Neural cell (in vitro differentiated cells): ENCODE data around the gene PLAU. TPM values are rescaled to one million over a fixed set of nuclear protein-coding genes. Genes with fewer than 3 reads are reported as not detected.

ENCODE experiments used
- H2AFZ ChIP-seq: fragments of 200-600, 300-800 bp; sonication (generic), shearing (Covaris generic); 2 replicates; pipeline ENCODE4 v1.6.0; 2014; ENCODE audit warnings: low read depth, mild to moderate bottlenecking, antibody characterized with exemption, low read length, moderate library complexity
- H3F3A ChIP-seq: fragments of 200-600 bp; shearing (Covaris generic); 2 replicates; pipeline ENCODE4 v1.6.1; 2016; ENCODE audit warnings: mild to moderate bottlenecking, moderate library complexity, mixed read lengths, antibody characterized with exemption, low read length; ENCODE audit not compliant: insufficient read depth, poor library complexity, severe bottlenecking
- H3K27ac ChIP-seq: fragments of 200-600, 300-800 bp; sonication (generic), shearing (Covaris generic); 2 replicates; pipeline ENCODE4 v1.5.1; 2014; ENCODE audit warnings: mild to moderate bottlenecking, low read length, moderate library complexity
- H3K27me3 ChIP-seq: fragments of 300-800, 200-600 bp; sonication (generic), shearing (Covaris generic); 2 replicates; pipeline ENCODE4 v1.6.0; 2014; ENCODE audit warnings: mild to moderate bottlenecking, low read depth, low read length, moderate library complexity; ENCODE audit not compliant: insufficient read depth
- H3K36me3 ChIP-seq: fragments of 300-800, 200-600 bp; sonication (generic), shearing (Covaris generic); 2 replicates; pipeline ENCODE4 v1.5.1; 2014; ENCODE audit warnings: mild to moderate bottlenecking, antibody characterized with exemption, low read length, moderate library complexity; ENCODE audit not compliant: insufficient read depth
- H3K4me2 ChIP-seq: fragments of 300-800, 200-600 bp; sonication (generic), shearing (Covaris generic); 2 replicates; pipeline ENCODE4 v1.6.0; 2014; ENCODE audit warnings: mild to moderate bottlenecking, low read length
- H3K4me3 ChIP-seq: fragments of 300-800, 200-600 bp; sonication (generic), shearing (Covaris generic); 2 replicates; pipeline ENCODE4 v1.5.1; 2014; ENCODE audit warnings: mild to moderate bottlenecking, low read length, moderate library complexity
- H3K79me2 ChIP-seq: fragments of 200-600 bp; shearing (Covaris generic); replicated peaks from 2 replicates; pipeline ENCODE4 v1.6.0; 2014; ENCODE audit warnings: mild to moderate bottlenecking, low read length, moderate library complexity; ENCODE audit not compliant: insufficient read depth
- H3K9ac ChIP-seq: fragments of 300-800, 200-600 bp; sonication (generic), shearing (Covaris generic); 2 replicates; pipeline ENCODE4 v1.6.1; 2016; ENCODE audit warnings: mild to moderate bottlenecking, low read length, mixed read lengths
- H3K9me2 ChIP-seq: fragments of 200-600 bp; shearing (Covaris generic); 2 replicates; pipeline ENCODE4 v1.6.1; 2016; ENCODE audit warnings: mild to moderate bottlenecking, low read length, mixed read lengths; ENCODE audit not compliant: insufficient read depth
- H3K9me3 ChIP-seq: fragments of 200-600, 300-800 bp; sonication (generic), shearing (Covaris generic); 2 replicates; pipeline ENCODE4 v1.6.1; 2016; ENCODE audit warnings: mild to moderate bottlenecking, mixed run types, low read length, moderate library complexity, mixed read lengths
- H4K20me1 ChIP-seq: fragments of 200-600 bp; shearing (Covaris generic); 2 replicates; pipeline ENCODE4 v1.6.1; 2016; ENCODE audit warnings: mild to moderate bottlenecking, mixed run types; ENCODE audit not compliant: insufficient read depth
- CTCF ChIP-seq: fragments of 450-650 bp; IDR thresholded peaks from 2 replicates; pipeline ENCODE4 v1.5.1; 2014; ENCODE audit warnings: antibody characterized with exemption, mild to moderate bottlenecking, moderate library complexity; ENCODE audit not compliant: poor library complexity, severe bottlenecking
- EP300 ChIP-seq: fragments of 450-650 bp; conservative IDR thresholded peaks from 2 replicates; pipeline ENCODE4 v1.6.1; 2014; ENCODE audit warnings: antibody characterized with exemption, mild to moderate bottlenecking, moderate library complexity; ENCODE audit not compliant: poor library complexity, severe bottlenecking
- EZH2 ChIP-seq: fragments of 200-600, 300-800 bp; shearing (Covaris generic), sonication (generic); IDR thresholded peaks from 2 replicates; pipeline ENCODE4 v1.6.1; 2014; ENCODE audit warnings: antibody characterized with exemption, low read length, borderline replicate concordance, mild to moderate bottlenecking; ENCODE audit not compliant: insufficient read depth, poor library complexity, severe bottlenecking
- MXI1 ChIP-seq: fragments of 450-650 bp; conservative IDR thresholded peaks from 2 replicates; pipeline ENCODE4 v1.6.1; 2014; ENCODE audit warnings: antibody characterized with exemption, mild to moderate bottlenecking; ENCODE audit not compliant: poor library complexity, severe bottlenecking
- POLR2AphosphoS5 ChIP-seq: IDR thresholded peaks from 2 replicates; pipeline ENCODE4 v1.6.1; 2012
- RAD21 ChIP-seq: fragments of 450-650 bp; conservative IDR thresholded peaks from 2 replicates; pipeline ENCODE4 v1.6.1; 2014; ENCODE audit warnings: antibody characterized with exemption, mild to moderate bottlenecking, moderate library complexity
- REST ChIP-seq: IDR thresholded peaks from 2 replicates; pipeline ENCODE4 v1.6.1; 2012; ENCODE audit warnings: borderline replicate concordance
- SMC3 ChIP-seq: fragments of 450-650 bp; conservative IDR thresholded peaks from 2 replicates; pipeline ENCODE4 v1.6.1; 2014; ENCODE audit warnings: antibody characterized with exemption, mild to moderate bottlenecking, moderate library complexity; ENCODE audit not compliant: poor library complexity
- TAF1 ChIP-seq: IDR thresholded peaks from 2 replicates; pipeline ENCODE4 v1.6.1; 2012; ENCODE audit warnings: low read depth
- polyA plus RNA-seq: library from polyadenylated mRNA; depleted of rRNA; stranded (reverse); fragments of >200 nt; gene quantifications from 2 replicates; pipeline ENCODE4 v1.2.3, GENCODE V29; 2014

PLAU gene
- polyA plus RNA-seq, 1 donor from 2014 or later: 1.1 TPM

GRCh38 chr10:73868655-73869195, 42.2 kb upstream of the PLAU start:
- Histone ChIP-seq H3K36me3 (no peaks in the 10 kb centered on the region), H2AFZ (no peak overlapping the region), H3K79me2 (no peaks in the 10 kb centered on the region), H3K27me3 (no peaks in the 10 kb centered on the region), H3K9me2 (no peaks in the 10 kb centered on the region), H3K9ac (no peak overlapping the region), H3F3A (no peaks in the 10 kb centered on the region), H3K9me3 (no peaks in the 10 kb centered on the region), H3K27ac (no peak overlapping the region), H3K4me2 (no peak overlapping the region), H4K20me1 (no peaks in the 10 kb centered on the region), H3K4me3 (no peak overlapping the region)
- no peak for TF ChIP-seq REST
- TF ChIP-seq POLR2AphosphoS5: no peak
- no peak for TF ChIP-seq TAF1
- TF ChIP-seq SMC3: no peak
- no peak for TF ChIP-seq MXI1
- no peak for TF ChIP-seq EZH2
- no peak for TF ChIP-seq CTCF
- no peak for TF ChIP-seq RAD21
- TF ChIP-seq EP300: no peak

- H3K4me3 ChIP-seq: no peak overlapping the region
- no peak overlapping the region for H3K9ac ChIP-seq
Measured at GRCh38 chr10:73871295-73872189, 39.4 kb upstream of the PLAU start.

More at GRCh38 chr10:73871295-73872189, 39.4 kb upstream of the PLAU start:
- TF ChIP-seq EZH2: no peak
- no peak for TF ChIP-seq CTCF
- TF ChIP-seq REST: no peak
- no peak for TF ChIP-seq TAF1
- TF ChIP-seq MXI1: no peak
- H3K27me3 ChIP-seq: no peaks in the 10 kb centered on the region
- no peak overlapping the region for H3K27ac ChIP-seq
- no peaks in the 10 kb centered on the region for H3K9me3 ChIP-seq
- H3K4me2 ChIP-seq: no peak overlapping the region
- H4K20me1 ChIP-seq: no peaks in the 10 kb centered on the region
- H2AFZ ChIP-seq: no peak overlapping the region
- H3F3A ChIP-seq: no peaks in the 10 kb centered on the region
- H3K36me3 ChIP-seq: no peaks in the 10 kb centered on the region
- no peaks in the 10 kb centered on the region for H3K79me2 ChIP-seq
- no peaks in the 10 kb centered on the region for H3K9me2 ChIP-seq
